ENCODE measurements around the gene SH3BP1. TPM values are rescaled to one million over a fixed set of nuclear protein-coding genes. Genes with fewer than 3 reads are reported as not detected.

SH3BP1 gene
- total RNA-seq, 1 donor, result 4.7 TPM

DNA sequence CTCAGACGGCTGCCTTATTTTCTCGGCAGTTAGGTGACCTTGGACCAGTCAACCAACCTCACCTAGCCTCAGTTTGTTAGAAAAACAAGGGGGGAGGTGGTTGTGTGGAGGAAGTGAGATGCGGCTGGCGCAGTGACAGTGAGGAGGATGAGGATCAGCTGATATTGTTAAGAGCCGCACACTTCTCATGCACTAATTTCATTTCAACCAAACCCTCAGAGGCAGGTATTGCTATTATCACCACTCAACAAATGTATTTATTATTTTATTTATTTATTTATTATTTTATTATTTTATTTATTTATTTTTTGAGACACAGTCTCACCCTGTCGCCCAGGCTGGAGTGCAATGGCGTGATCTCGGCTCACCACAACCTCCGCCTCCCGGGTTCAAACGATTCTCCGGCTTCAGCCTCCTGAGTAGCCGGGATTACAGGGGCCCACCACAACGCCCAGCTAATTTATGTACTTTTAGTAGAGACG lies 38.1 kb downstream of the SH3BP1 start:
- H3K4me2 ChIP-seq (ENCODE audit: insufficient read depth, low read length), result peak overlapping the region; percentile 96
- H3K27me3 ChIP-seq (ENCODE audit: insufficient read depth, low read length), result no peaks in the 10 kb centered on the region
- peaks cover 23% of the 10 kb centered on the region for H3K4me1 ChIP-seq (ENCODE audit: insufficient read depth, low read length)
- no peak overlapping the region for H2AFZ ChIP-seq (ENCODE audit: low read length)
- H3K36me3 ChIP-seq (ENCODE audit: insufficient read depth, low read length), result peaks cover 26% of the 10 kb centered on the region
- H3K4me3 ChIP-seq (ENCODE audit: insufficient read depth, low read length), result peak overlapping the region; percentile 99
- no peak for DNase-seq (ENCODE audit: insufficient read length, low spot score, missing footprints)
- H3K27ac ChIP-seq (ENCODE audit: low read depth, low read length), result peak overlapping the region; percentile 70
- TF ChIP-seq, protein P1, sequence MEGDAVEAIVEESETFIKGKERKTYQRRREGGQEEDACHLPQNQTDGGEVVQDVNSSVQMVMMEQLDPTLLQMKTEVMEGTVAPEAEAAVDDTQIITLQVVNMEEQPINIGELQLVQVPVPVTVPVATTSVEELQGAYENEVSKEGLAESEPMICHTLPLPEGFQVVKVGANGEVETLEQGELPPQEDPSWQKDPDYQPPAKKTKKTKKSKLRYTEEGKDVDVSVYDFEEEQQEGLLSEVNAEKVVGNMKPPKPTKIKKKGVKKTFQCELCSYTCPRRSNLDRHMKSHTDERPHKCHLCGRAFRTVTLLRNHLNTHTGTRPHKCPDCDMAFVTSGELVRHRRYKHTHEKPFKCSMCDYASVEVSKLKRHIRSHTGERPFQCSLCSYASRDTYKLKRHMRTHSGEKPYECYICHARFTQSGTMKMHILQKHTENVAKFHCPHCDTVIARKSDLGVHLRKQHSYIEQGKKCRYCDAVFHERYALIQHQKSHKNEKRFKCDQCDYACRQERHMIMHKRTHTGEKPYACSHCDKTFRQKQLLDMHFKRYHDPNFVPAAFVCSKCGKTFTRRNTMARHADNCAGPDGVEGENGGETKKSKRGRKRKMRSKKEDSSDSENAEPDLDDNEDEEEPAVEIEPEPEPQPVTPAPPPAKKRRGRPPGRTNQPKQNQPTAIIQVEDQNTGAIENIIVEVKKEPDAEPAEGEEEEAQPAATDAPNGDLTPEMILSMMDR (IDR thresholded peaks at IDR 0.05; ENCODE audit: extremely low read depth, low read depth, low read length), result no peak
- peaks cover 43% of the 10 kb centered on the region for H4K20me1 ChIP-seq (ENCODE audit: insufficient read depth, low read length)
- H3K79me2 ChIP-seq (ENCODE audit: insufficient read depth, low read length), result peaks cover 28% of the 10 kb centered on the region
- H3K9me3 ChIP-seq (ENCODE audit: low read depth, low read length), result no peaks in the 10 kb centered on the region

DNA sequence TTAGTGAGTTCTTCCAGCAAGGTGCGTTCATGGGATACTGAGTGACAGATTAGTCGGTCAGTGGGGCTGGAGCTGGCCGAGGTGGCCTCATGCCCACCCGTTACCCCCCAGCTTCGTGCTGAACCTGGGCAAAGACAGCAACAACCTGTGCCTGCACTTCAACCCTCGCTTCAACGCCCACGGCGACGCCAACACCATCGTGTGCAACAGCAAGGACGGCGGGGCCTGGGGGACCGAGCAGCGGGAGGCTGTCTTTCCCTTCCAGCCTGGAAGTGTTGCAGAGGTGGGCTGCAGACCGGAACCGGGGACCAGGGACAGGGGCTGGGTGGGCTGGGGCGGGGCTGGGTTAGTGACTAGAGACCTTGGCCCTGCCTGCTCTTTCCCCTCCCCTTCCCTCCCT lies 38.9 kb downstream of the SH3BP1 start:
- H3K9me3 ChIP-seq (ENCODE audit: low read depth, low read length), result no peaks in the 10 kb centered on the region
- no peak overlapping the region for H2AFZ ChIP-seq (ENCODE audit: low read length)
- peak overlapping the region; percentile 96 for H3K4me2 ChIP-seq (ENCODE audit: insufficient read depth, low read length)
- H3K27me3 ChIP-seq (ENCODE audit: insufficient read depth, low read length), result no peaks in the 10 kb centered on the region
- peak overlapping the region; percentile 27 for H3K4me3 ChIP-seq (ENCODE audit: insufficient read depth, low read length)
- H3K79me2 ChIP-seq (ENCODE audit: insufficient read depth, low read length), result peaks cover 28% of the 10 kb centered on the region
- H3K4me1 ChIP-seq (ENCODE audit: insufficient read depth, low read length), result peaks cover 23% of the 10 kb centered on the region
- peaks cover 26% of the 10 kb centered on the region for H3K36me3 ChIP-seq (ENCODE audit: insufficient read depth, low read length)
- peaks cover 43% of the 10 kb centered on the region for H4K20me1 ChIP-seq (ENCODE audit: insufficient read depth, low read length)
- DNase-seq (ENCODE audit: insufficient read length, low spot score, missing footprints), result no peak
- TF ChIP-seq, protein P1 (IDR thresholded peaks at IDR 0.05; ENCODE audit: extremely low read depth, low read depth, low read length), result no peak
- peak overlapping the region; percentile 24 for H3K27ac ChIP-seq (ENCODE audit: low read depth, low read length)

DNA sequence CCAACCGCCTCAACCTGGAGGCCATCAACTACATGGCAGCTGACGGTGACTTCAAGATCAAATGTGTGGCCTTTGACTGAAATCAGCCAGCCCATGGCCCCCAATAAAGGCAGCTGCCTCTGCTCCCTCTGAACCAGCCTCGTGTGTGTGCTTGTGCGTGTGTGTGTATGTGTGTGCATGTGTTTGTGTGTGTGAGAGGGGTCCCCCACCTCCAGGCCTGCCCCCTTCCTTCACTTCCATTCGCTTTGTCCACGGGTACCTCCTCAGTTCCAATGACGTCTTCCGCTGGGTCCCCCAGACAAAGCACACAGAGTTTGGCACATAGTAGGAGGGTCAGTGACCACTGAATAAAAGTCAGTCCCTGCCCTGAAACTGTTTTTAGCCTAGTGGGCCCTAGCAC lies 40.2 kb downstream of the SH3BP1 start:
- no peak overlapping the region for H3K4me2 ChIP-seq (ENCODE audit: insufficient read depth, low read length)
- TF ChIP-seq, protein P1 (IDR thresholded peaks at IDR 0.05; ENCODE audit: extremely low read depth, low read depth, low read length), result no peak

DNA sequence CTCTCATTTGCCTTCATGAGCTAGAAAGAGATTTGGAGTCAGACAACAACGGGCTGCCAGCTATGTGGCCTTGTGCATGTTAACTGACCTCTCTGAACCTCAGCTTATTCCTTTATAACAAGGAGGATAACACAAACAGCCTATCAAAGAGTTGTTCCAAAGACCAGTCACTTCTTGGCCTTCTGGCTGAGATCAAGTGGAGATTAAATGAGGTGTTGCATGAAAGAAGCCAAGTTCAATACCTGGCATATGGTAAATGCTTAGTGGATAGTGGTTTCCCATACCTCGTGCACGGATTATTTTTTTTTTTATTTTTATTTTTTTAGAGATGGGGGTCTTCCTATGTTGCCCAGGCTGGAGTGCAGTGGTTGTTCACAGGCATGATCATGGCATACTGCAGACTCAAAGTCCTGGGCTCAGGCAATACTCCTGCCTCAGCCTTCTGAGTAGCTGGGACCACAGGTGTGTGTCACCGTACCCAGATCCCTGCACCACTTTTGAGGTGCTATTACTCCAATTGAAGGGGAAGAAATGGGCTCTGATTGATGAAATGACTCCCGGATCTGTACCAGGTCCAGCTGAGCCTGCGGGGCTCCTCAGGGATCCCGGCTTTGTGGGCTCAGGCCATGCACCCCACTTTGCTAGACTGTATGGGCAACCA lies 40.9 kb downstream of the SH3BP1 start:
- no peak for DNase-seq (ENCODE audit: insufficient read length, low spot score, missing footprints)
- Histone ChIP-seq H3K4me2 (ENCODE audit: insufficient read depth, low read length) (no peak overlapping the region), H3K4me1 (ENCODE audit: insufficient read depth, low read length) (peaks cover 16% of the 10 kb centered on the region), H3K27me3 (ENCODE audit: insufficient read depth, low read length) (no peaks in the 10 kb centered on the region), H3K9me3 (ENCODE audit: low read depth, low read length) (no peaks in the 10 kb centered on the region), H3K36me3 (ENCODE audit: insufficient read depth, low read length) (peaks cover 26% of the 10 kb centered on the region), H3K4me3 (ENCODE audit: insufficient read depth, low read length) (no peak overlapping the region), H4K20me1 (ENCODE audit: insufficient read depth, low read length) (peaks cover 43% of the 10 kb centered on the region), H3K27ac (ENCODE audit: low read depth, low read length) (peak overlapping the region; percentile 20), H3K79me2 (ENCODE audit: insufficient read depth, low read length) (peaks cover 28% of the 10 kb centered on the region), H2AFZ (ENCODE audit: low read length) (no peak overlapping the region)
- TF ChIP-seq, protein P1 (IDR thresholded peaks at IDR 0.05; ENCODE audit: extremely low read depth, low read depth, low read length), result no peak

More for the DNA sequence above, 40.2 kb downstream of the SH3BP1 start:
- H3K27me3 ChIP-seq (ENCODE audit: insufficient read depth, low read length), result no peaks in the 10 kb centered on the region
- peaks cover 19% of the 10 kb centered on the region for H3K4me1 ChIP-seq (ENCODE audit: insufficient read depth, low read length)
- no peak overlapping the region for H3K27ac ChIP-seq (ENCODE audit: low read depth, low read length)
- H3K9me3 ChIP-seq (ENCODE audit: low read depth, low read length), result no peaks in the 10 kb centered on the region
- no peak for DNase-seq (ENCODE audit: insufficient read length, low spot score, missing footprints)
- H4K20me1 ChIP-seq (ENCODE audit: insufficient read depth, low read length), result peaks cover 43% of the 10 kb centered on the region
- peaks cover 26% of the 10 kb centered on the region for H3K36me3 ChIP-seq (ENCODE audit: insufficient read depth, low read length)
- peaks cover 28% of the 10 kb centered on the region for H3K79me2 ChIP-seq (ENCODE audit: insufficient read depth, low read length)
- H3K4me3 ChIP-seq (ENCODE audit: insufficient read depth, low read length), result no peak overlapping the region
- no peak overlapping the region for H2AFZ ChIP-seq (ENCODE audit: low read length)
